Mucosa of rectum (tissue), 2 donors: Measurements from ENCODE around the gene DIPK1A.
A peak's percentile ranks its signal among the peaks of the same experiment; 100 is the strongest.

Source experiments
- H3K27ac ChIP-seq, 2 donors: one replicate each; pipeline ENCODE4 v1.7.0; 2013; ENCODE audit warnings: inconsistent platforms in 2 of 2, low read depth in 2 of 2, low read length in 2 of 2
- H3K27me3 ChIP-seq, 2 donors: one replicate each; pipeline ENCODE4 v1.7.0; 2013; ENCODE audit warnings: low read length in 2 of 2; ENCODE audit not compliant: control insufficient read depth in 2 of 2, insufficient read depth in 2 of 2
- H3K36me3 ChIP-seq, 2 donors: one replicate each; pipeline ENCODE4 v1.7.0; 2013; ENCODE audit warnings: low read length in 2 of 2; ENCODE audit not compliant: control insufficient read depth in 2 of 2, insufficient read depth in 2 of 2
- H3K4me1 ChIP-seq, 2 donors: one replicate each; pipeline ENCODE4 v1.7.0; 2013; ENCODE audit warnings: low read length in 2 of 2, mild to moderate bottlenecking in 1 of 2; ENCODE audit not compliant: control insufficient read depth in 2 of 2, insufficient read depth in 2 of 2
- H3K4me3 ChIP-seq, 2 donors: one replicate each; pipeline ENCODE4 v1.7.0; 2013; ENCODE audit warnings: low read length in 2 of 2
- H3K9ac ChIP-seq, 2 donors: one replicate each; pipeline ENCODE4 v1.7.0; 2013; ENCODE audit warnings: low read length in 2 of 2, low read depth in 1 of 2, mild to moderate bottlenecking in 1 of 2
- H3K9me3 ChIP-seq, 2 donors: one replicate each; pipeline ENCODE4 v1.7.0; 2013; ENCODE audit warnings: low read length in 2 of 2; ENCODE audit not compliant: control insufficient read depth in 2 of 2
- donor health status: healthy.
- donor health status: Normal muscosa, but diverticular disease.

Gene DIPK1A

DNA sequence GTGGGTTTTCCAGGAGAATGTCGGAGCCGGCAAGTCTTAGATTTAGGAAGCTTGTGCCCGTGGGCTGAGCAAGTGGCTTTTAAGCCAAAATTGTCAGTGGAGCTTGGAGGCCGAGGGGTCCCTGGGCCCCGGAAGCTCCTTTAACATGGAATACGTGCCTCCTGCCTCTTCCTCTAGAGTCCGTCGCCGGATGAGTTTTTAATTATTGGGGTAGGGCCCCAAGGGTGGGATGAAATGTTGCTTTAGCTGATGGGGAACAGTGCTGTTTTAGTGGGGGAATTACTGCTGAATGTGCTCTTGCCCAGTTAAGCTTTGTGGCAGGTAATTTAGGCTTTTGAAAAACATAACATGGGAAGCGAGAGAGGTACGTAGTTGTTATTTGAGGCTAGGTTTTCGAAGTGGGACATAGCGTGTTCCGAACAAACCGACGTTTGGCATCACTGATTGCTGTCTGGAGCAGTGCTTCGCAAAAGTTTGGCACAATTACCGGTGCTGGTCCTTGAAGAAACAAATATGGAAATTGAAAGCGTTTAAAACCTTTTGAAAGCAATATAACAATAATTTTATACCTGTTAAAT is 128.6 kb downstream of the DIPK1A start:
- peak overlapping the region; percentile 94 to 95 for H3K4me3 ChIP-seq
- no peaks in the 10 kb centered on the region for H3K9me3 ChIP-seq
- H3K4me1 ChIP-seq, result peaks cover 13 to 14% of the 10 kb centered on the region in 2 donors
- peak overlapping the region; percentile 98 to 99 for H3K9ac ChIP-seq
- H3K27me3 ChIP-seq, result no peaks in the 10 kb centered on the region
- peaks cover 20 to 38% of the 10 kb centered on the region in 2 donors for H3K36me3 ChIP-seq
- peak overlapping the region; percentile 84 to 92 for H3K27ac ChIP-seq

DNA sequence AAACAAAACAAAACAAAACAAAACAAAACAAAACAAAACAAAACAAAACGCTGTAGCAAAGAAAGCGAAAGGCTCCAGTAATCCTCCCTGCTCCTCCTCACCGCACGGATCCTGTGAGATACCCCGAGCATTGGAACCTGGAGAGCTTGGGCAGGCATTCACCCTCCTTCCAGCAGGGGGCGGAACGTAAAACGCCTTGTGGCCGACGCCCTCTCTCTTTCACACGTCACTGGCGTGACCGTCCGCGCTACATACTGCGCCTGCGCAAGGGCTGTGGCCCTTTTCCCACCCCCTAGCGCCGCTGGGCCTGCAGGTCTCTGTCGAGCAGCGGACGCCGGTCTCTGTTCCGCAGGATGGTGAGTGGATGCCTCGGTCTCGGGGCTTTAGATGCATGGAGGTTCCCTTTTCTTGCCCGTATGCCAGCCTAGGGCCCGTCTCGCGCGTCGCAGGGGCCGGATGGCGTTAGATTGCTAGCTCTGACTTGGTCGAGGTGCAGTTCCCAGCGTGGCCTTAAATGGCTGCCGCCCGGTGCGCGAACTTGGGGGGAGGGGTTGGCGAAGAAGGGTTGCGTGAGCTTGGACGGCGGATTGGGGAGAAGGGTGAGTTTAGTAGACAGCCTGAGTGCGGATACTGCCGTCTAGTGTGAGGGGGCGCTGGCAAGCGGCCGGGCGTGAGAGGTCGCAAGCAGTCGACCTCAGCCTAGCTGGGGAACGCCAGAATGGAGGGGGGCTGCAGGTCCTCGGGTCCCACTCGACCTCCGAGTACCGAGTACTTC is 129.3 kb downstream of the DIPK1A start, which contains the start of gene RPL5:
Gene RPL5 (plus strand): TSS at position 279 of the 775 bp plus-strand sequence. CDS start 75 bp downstream, at position 354.
- no peaks in the 10 kb centered on the region for H3K9me3 ChIP-seq
- H3K4me3 ChIP-seq, result peak within 1 kb of the TSS; percentile 94 to 95
- peak within 1 kb of the TSS; percentile 98 to 99 for H3K9ac ChIP-seq
- no peaks in the 10 kb centered on the region for H3K27me3 ChIP-seq
- H3K36me3 ChIP-seq, result peaks cover 15 to 32% of the 10 kb centered on the region in 2 donors
- peaks cover 13 to 14% of the 10 kb centered on the region in 2 donors for H3K4me1 ChIP-seq
- H3K27ac ChIP-seq, result peak within 1 kb of the TSS; percentile 84 to 92

DNA sequence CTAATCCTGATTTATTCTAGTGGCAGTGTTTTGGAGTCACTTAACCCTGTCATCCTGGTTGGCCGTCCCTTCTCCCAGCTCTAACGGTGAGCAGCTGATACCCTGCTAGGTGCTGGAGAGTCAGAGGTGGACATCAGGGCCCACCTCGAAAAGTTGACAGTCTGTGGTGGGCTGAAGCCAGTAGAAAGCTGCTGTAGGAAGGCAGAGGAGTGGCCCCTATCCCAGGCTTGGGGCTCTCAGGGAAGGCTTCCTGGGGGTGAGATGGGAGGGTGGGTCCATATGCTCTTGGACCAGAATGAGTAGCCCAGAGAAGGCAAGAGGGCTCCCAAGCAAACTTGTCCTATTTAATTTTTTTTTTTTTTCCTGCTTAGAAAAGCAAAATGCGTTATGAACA is 129.9 kb downstream of the DIPK1A start:
- no peaks in the 10 kb centered on the region for H3K27me3 ChIP-seq
- peaks cover 12 to 14% of the 10 kb centered on the region in 2 donors for H3K4me1 ChIP-seq
- no peak overlapping the region for H3K27ac ChIP-seq
- no peak overlapping the region for H3K9ac ChIP-seq
- peaks cover 14 to 26% of the 10 kb centered on the region in 2 donors for H3K36me3 ChIP-seq
- peak overlapping the region in 1 of 2 donors; percentile 94 for H3K4me3 ChIP-seq
- H3K9me3 ChIP-seq, result no peaks in the 10 kb centered on the region

DNA sequence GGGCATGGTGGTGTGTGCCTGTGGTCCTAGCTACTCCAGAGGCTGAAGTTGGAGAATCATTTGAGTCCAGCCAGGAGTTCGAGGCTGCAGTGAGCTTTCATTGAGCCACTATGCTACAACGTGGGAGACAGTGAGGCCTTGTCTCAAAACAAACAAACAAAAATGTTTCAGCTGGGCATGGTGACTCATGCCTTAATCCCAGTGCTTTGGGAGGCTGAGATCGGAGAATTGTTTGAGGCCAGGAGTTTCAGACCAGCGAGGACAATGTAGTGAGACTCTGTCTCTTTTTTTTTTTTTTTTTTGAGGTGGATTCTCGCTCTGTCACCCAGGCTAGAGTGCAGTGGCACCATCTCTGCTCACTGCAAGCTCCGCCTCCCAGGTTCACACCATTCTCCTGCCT is 134.5 kb downstream of the DIPK1A start:
- H3K9me3 ChIP-seq, result no peaks in the 10 kb centered on the region
- no peaks in the 10 kb centered on the region for H3K4me1 ChIP-seq
- H3K27ac ChIP-seq, result no peak overlapping the region
- no peaks in the 10 kb centered on the region for H3K27me3 ChIP-seq
- no peaks in the 10 kb centered on the region for H3K36me3 ChIP-seq
- H3K4me3 ChIP-seq, result no peak overlapping the region
- H3K9ac ChIP-seq, result no peak overlapping the region

DNA sequence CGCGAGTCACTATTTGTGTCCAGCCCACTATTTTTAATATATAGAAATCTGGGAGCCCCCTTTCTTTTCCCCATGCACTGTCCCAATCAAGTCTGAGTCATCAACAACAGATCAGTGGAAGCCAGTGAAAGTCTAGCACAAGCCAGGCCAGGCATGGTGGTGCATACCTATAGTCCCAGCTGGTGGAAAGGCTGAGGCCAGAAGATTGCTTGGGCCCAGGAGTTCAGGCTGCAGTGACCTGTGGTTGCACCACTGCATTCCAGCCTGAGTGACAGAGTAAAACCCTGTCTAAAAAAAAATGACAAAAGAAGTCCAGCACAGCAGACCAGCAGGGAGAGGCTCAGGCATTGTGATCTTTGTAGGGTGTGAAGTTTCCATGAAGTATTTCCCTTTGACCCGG is 138.4 kb downstream of the DIPK1A start:
- peaks cover 3 to 5% of the 10 kb centered on the region in 2 donors for H3K4me1 ChIP-seq
- H3K27me3 ChIP-seq, result no peaks in the 10 kb centered on the region
- H3K9me3 ChIP-seq, result no peaks in the 10 kb centered on the region
- no peaks in the 10 kb centered on the region for H3K36me3 ChIP-seq
- no peak overlapping the region for H3K27ac ChIP-seq
- no peak overlapping the region for H3K9ac ChIP-seq
- no peak overlapping the region for H3K4me3 ChIP-seq

DNA sequence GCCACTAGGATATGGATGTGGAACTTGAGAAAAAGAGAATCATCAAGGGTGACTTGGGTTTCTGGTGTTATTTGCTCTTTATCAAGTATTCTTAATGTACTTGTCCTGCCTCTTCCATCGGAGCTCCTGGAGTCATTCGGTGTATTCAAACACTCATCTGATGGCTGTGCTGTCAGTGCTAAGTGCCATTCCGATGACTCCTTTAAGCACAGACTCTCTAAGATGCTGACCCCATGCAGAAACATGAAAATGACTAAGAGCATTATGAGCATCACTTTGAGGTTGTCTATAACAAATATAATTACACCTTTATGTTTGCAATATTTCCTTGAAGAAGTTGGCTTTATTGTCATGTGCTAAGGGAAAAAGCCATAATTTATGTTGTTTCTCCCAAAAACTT is 140.7 kb downstream of the DIPK1A start:
- Histone ChIP-seq H3K27ac (no peak overlapping the region), H3K4me1 (peaks cover 10 to 18% of the 10 kb centered on the region in 2 donors), H3K9me3 (no peaks in the 10 kb centered on the region), H3K9ac (no peak overlapping the region), H3K4me3 (no peak overlapping the region), H3K36me3 (no peaks in the 10 kb centered on the region), H3K27me3 (no peaks in the 10 kb centered on the region)

DNA sequence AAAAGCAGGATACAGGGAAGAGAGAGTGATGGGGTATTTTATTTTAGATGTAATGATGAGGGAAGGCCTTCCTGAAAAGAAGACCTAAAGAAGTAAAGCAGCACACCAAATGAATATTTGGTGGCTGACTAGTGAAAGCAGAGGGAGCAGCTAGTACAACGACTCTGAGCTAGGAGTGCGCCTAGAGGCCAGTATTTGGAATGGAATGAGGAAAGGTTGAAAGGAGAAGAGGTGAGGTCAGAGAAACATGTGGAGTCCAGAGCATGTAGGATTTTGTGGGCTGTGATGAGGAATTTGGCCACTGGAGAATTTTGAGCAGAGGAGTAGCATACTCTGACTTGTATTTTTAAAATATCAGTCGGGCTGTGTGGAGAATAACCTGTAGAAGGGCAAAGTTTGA is 141.2 kb downstream of the DIPK1A start:
- Histone ChIP-seq H3K4me3 (no peak overlapping the region), H3K4me1 (peaks cover 10 to 18% of the 10 kb centered on the region in 2 donors), H3K9me3 (no peaks in the 10 kb centered on the region), H3K27me3 (no peaks in the 10 kb centered on the region), H3K36me3 (no peaks in the 10 kb centered on the region), H3K27ac (no peak overlapping the region), H3K9ac (no peak overlapping the region)

DNA sequence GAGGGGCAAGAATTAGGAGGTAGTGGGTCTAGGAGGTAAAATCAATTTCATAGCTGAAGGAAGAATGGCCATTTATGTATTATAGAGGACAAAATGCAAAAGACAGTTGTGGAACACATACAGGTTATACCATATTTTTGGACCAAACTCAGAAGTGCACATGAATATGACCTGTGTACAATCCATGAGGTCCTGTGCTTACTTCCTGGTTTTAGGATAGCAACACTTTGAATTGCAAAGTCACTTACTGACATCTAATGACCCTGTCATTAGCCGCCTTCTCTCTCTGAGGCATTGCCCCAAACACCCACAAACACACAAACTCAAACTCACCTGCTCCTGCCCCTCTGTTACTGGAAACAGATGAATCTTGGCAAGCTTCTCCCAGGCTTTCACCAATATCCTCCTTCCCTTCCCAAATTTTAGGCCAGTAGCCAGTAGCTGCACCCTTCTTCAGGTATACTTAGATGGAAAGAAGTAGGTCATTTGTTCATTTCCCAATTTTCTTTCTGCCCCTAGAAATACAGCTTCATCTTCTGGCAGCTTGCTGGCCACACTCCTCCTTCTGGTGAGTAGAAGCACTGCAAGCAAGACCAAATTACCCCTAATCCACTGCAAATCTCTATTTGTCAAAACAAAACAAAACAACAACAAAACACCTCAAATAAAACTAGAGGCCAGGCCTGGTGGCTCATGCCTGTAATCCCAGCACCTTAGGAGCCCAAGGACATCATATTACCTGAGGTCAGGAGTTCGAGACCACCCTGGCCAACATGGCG is 143.1 kb downstream of the DIPK1A start:
- Histone ChIP-seq H3K4me3 (no peak overlapping the region), H3K27me3 (no peaks in the 10 kb centered on the region), H3K4me1 (peaks cover 10 to 18% of the 10 kb centered on the region in 2 donors), H3K9ac (peak overlapping the region; percentile 13 to 17), H3K36me3 (no peaks in the 10 kb centered on the region), H3K9me3 (no peaks in the 10 kb centered on the region), H3K27ac (peak overlapping the region; percentile 67 to 79)

DNA sequence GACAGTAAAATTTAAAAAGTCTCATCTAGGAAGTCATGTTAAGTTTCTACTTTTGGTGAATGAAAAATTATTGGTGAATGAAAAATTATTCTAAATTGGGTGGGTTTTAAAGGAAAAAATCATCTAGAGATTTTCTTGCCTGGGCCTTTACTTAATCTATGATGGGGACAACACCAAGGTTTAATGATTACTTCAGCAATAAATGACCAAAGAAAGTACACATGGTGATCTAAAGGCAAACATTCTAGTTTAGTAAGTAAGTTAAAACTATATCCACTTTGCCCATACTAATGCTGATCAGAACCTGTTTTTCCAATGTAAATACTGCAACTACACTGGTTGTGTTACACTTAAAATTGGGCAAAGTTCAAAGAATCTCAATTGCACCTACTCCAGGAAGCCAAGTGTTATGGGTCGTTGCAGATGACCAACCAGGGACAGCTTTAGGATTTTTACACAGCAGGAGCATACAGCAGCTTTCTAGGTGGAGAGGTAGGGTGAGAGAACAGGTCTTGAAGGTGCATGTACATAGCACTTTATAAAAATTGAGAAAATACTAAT is 144.0 kb downstream of the DIPK1A start:
- peak overlapping the region in 1 of 2 donors; percentile 13 for H3K9ac ChIP-seq
- no peaks in the 10 kb centered on the region for H3K36me3 ChIP-seq

More for the DNA sequence above, 144.0 kb downstream of the DIPK1A start:
- Histone ChIP-seq H3K27me3 (no peaks in the 10 kb centered on the region), H3K9me3 (no peaks in the 10 kb centered on the region), H3K27ac (peak overlapping the region; percentile 67 to 79), H3K4me3 (no peak overlapping the region), H3K4me1 (peaks cover 10 to 18% of the 10 kb centered on the region in 2 donors)
